Uterus (tissue), 4 donors: Measurements from ENCODE around the gene CNTN6. TPM values are rescaled to one million over a fixed set of nuclear protein-coding genes. Genes with fewer than 3 reads are reported as not detected.
A peak's percentile ranks its signal among the peaks of the same experiment; 100 is the strongest.

Experiments used
- DNase-seq, 2 donors: peaks; one replicate each; pipeline ENCODE4 v3.0.0-alpha.2; 2019 to 2020
- H3K27ac ChIP-seq, 2 donors: fragments of 200-600 bp; sonication (generic); 1 replicate in 1 of 2; 2 replicates in 1 of 2; pipeline ENCODE4 v1.5.1; 2016 to 2018
- H3K27me3 ChIP-seq, 2 donors: fragments of 200-600 bp; sonication (generic); one replicate each; pipeline ENCODE4 v1.5.1; 2018 to 2019; ENCODE audit warnings: control low read depth in 1 of 2
- H3K36me3 ChIP-seq, 2 donors: fragments of 200-600 bp; sonication (generic); one replicate each; pipeline ENCODE4 v1.5.1; 2019; ENCODE audit warnings: control low read depth in 1 of 2
- H3K4me1 ChIP-seq, 2 donors: fragments of 200-600 bp; sonication (generic); one replicate each; pipeline ENCODE4 v1.5.1; 2018 to 2019; ENCODE audit warnings: control low read depth in 1 of 2
- H3K4me3 ChIP-seq, 2 donors: fragments of 200-600 bp; sonication (generic); 1 replicate in 1 of 2; 2 replicates in 1 of 2; pipeline ENCODE4 v1.5.1; 2018 to 2019; ENCODE audit warnings: mild to moderate bottlenecking in 1 of 2
- H3K9me3 ChIP-seq, 2 donors: fragments of 200-600 bp; sonication (generic); one replicate each; pipeline ENCODE4 v1.5.1; 2019; ENCODE audit warnings: control low read depth in 1 of 2
- POLR2A ChIP-seq, 2 donors: fragments of 450-650 bp; IDR thresholded peaks; one replicate each; pipeline ENCODE4 v1.6.1; 2016; ENCODE audit warnings: antibody characterized with exemption in 2 of 2, mild to moderate bottlenecking in 1 of 2, moderate library complexity in 1 of 2
- intact Hi-C: fragments of 100-400 bp; cut with DNase I; formaldehyde crosslinking; loops from one replicate; pipeline ENCODE4 v1.15.1; 2023; ENCODE audit warnings: low total_unique reads
- total RNA-seq, 4 donors: library from RNA; depleted of rRNA in 3 of 4; stranded (reverse); fragments of >200 nt in 3 of 4; gene quantifications; one replicate each; pipeline versions ENCODE4 v1.1.0 to v1.2.4, GENCODE V29; 2014 to 2023
- TF ChIP-seq, protein P1 (sequence below), 4 experiments: fragments of 200-600 bp in 2 of 4; fragments of 450-650 bp in 2 of 4; sonication (generic) in 2 of 4; IDR thresholded peaks; one replicate each; pipeline ENCODE4 v1.5.1; 2016 to 2019; ENCODE audit warnings: antibody characterized with exemption in 4 of 4, mild to moderate bottlenecking in 2 of 4, moderate library complexity in 1 of 4
- donor health status: DM: yes; HTN: yes; CAD: no.

Gene CNTN6
- total RNA-seq, 4 donors from 2014 or later, result 0.21 to 2.7 TPM; not detected in 2

DNA sequence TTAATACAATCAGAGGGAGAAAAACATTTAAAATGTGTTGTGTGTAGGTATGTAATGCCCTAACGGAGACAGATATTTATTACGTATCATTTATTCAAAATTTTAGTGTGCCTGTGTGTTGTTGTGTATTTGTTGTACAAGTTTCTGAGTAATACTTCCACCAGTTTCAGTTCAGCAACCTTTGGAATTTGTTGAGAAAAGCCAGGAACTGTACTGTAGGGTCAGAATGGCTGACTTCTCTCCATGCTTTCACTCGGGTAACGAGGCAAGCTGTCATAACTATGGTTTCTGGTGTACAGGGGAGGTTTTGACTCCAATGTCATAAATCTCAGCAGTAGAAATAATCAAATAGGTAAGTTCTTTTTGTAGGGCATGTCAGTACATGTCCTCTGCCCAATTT, 23.8 kb upstream of the CNTN6 start:
- Histone ChIP-seq H3K27ac (no peak overlapping the region), H3K4me3 (no peak overlapping the region), H3K27me3 (no peaks in the 10 kb centered on the region), H3K36me3 (no peaks in the 10 kb centered on the region), H3K4me1 (no peaks in the 10 kb centered on the region), H3K9me3 (no peaks in the 10 kb centered on the region)
- intact Hi-C loops, result no loop called here
- DNase-seq, result no peak
- TF ChIP-seq, protein P1, sequence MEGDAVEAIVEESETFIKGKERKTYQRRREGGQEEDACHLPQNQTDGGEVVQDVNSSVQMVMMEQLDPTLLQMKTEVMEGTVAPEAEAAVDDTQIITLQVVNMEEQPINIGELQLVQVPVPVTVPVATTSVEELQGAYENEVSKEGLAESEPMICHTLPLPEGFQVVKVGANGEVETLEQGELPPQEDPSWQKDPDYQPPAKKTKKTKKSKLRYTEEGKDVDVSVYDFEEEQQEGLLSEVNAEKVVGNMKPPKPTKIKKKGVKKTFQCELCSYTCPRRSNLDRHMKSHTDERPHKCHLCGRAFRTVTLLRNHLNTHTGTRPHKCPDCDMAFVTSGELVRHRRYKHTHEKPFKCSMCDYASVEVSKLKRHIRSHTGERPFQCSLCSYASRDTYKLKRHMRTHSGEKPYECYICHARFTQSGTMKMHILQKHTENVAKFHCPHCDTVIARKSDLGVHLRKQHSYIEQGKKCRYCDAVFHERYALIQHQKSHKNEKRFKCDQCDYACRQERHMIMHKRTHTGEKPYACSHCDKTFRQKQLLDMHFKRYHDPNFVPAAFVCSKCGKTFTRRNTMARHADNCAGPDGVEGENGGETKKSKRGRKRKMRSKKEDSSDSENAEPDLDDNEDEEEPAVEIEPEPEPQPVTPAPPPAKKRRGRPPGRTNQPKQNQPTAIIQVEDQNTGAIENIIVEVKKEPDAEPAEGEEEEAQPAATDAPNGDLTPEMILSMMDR (IDR thresholded peaks at IDR 0.05), result no peak
- TF ChIP-seq POLR2A (IDR thresholded peaks at IDR 0.05), result no peak

DNA sequence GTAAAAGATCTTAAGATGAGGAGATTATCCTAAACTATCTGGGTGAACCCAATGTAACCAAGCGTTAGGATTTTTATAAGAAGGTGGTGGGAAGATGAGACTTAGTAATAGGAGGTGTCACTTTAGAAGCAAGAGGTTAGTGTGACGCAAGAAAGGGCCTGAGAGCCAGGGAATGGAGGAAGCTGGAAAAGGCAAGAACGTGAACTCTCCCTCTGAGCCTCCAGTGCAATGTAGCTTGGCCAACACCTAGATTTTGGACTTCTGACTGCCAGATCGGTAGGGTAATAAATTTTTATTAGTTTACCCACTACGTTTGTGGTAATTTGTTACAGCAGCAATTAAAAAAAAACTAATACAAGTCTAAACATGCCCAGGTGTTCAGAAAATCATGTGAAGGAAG, 20.8 kb upstream of the CNTN6 start:
- H3K4me3 ChIP-seq, result no peak overlapping the region
- intact Hi-C loops, result no loop called here
- TF ChIP-seq, protein P1 (IDR thresholded peaks at IDR 0.05), result no peak
- TF ChIP-seq POLR2A (IDR thresholded peaks at IDR 0.05), result no peak
- DNase-seq, result no peak
- H3K27ac ChIP-seq, result no peak overlapping the region
- no peaks in the 10 kb centered on the region for H3K9me3 ChIP-seq
- H3K27me3 ChIP-seq, result no peaks in the 10 kb centered on the region
- H3K36me3 ChIP-seq, result no peaks in the 10 kb centered on the region
- H3K4me1 ChIP-seq, result no peaks in the 10 kb centered on the region

DNA sequence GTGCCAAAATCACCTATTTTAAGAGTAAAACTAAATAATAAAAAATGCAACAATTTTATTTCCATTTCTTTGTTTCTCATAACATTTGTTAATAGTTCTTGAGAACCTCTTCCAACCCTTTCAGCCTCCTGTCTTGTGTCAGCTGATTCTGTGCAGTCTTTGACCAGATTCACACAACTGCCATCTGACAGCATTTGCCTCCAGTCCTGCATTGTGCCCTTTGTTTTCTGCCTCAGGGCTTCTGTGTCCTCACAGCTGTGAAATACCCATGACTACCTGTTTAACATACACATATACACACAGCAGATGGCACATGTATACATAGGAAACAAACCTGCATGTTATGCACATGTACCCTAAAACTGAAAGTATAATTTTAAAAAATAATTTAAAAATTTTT, 13.2 kb upstream of the CNTN6 start:
- Histone ChIP-seq H3K4me1 (no peaks in the 10 kb centered on the region), H3K9me3 (no peaks in the 10 kb centered on the region), H3K36me3 (no peaks in the 10 kb centered on the region), H3K27ac (no peak overlapping the region), H3K4me3 (no peak overlapping the region), H3K27me3 (no peaks in the 10 kb centered on the region)
- TF ChIP-seq, protein P1 (IDR thresholded peaks at IDR 0.05), result no peak
- no peak for TF ChIP-seq POLR2A (IDR thresholded peaks at IDR 0.05)
- no peak for DNase-seq
- intact Hi-C loops, result no loop called here

DNA sequence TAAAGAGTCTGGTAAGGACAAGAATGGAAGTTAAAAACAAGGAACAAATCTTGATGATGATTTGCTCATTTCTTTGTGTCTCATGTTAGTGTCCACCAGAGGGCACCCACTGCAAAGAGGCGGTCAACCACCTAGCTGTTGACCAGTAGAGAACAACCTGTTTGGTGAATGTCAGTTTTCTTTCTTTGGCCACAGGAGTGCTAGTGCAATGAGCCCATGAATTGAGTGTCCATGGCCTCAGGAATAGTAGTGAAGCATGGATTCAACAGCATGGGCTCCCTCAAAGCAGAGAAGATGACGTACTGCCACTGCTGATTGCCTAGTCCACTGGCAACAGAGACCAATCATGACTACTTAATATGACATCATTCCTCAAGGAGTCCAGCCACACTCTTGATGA, 10.7 kb upstream of the CNTN6 start:
- TF ChIP-seq, protein P1 (IDR thresholded peaks at IDR 0.05), result peak in 3 of 4 experiments; percentile 25 to 27 (median 27)
- TF ChIP-seq POLR2A (IDR thresholded peaks at IDR 0.05), result no peak

DNA sequence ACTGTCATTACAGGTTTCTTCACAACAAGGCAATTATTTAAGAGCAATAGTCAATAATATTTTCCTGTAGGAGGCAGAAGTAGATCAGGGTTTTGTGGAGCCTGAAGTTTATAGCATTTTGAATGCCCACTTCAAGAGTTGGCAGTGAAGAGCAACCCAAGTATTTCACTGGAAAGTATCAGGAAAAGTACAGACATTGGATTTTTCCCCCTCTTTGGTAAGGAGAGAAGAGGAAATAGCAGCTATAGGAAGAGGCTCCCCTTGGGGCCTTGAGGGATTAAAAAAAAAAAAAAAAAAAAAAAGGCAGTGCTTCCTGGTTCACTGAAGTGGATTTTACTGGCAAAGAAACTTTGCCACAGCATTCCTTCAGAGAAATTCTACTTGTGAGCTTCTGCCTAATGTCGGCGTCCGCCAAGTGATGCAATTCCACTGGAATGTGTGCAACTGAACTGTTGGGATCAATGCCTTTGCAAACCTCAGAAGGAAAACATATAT, 5.7 kb upstream of the CNTN6 start:
- Histone ChIP-seq H3K36me3 (no peaks in the 10 kb centered on the region), H3K4me3 (no peak overlapping the region), H3K27me3 (no peaks in the 10 kb centered on the region), H3K4me1 (no peaks in the 10 kb centered on the region), H3K9me3 (no peaks in the 10 kb centered on the region), H3K27ac (no peak overlapping the region)
- DNase-seq, result peak in 1 of 2 donors; percentile 15
- intact Hi-C loops, result no loop called here
- TF ChIP-seq, protein P1 (IDR thresholded peaks at IDR 0.05), result no peak
- no peak for TF ChIP-seq POLR2A (IDR thresholded peaks at IDR 0.05)

More for the DNA sequence above, 10.7 kb upstream of the CNTN6 start:
- Histone ChIP-seq H3K9me3 (no peaks in the 10 kb centered on the region), H3K27me3 (no peaks in the 10 kb centered on the region), H3K4me3 (no peak overlapping the region), H3K4me1 (no peaks in the 10 kb centered on the region), H3K27ac (no peak overlapping the region), H3K36me3 (no peaks in the 10 kb centered on the region)
- intact Hi-C loops, result no loop called here
- no peak for DNase-seq
